HEK293 (cell line): ENCODE results near the gene KLHDC10.
"Not testable (repeated sequence)": the region's sequence is repeated elsewhere in the genome, so short reads cannot be mapped to it uniquely, and the experiment has no call there.

Experiments
- CTCF ChIA-PET: fragments of 350-600 bp; formaldehyde crosslinking; extraction: SDS; loops from one replicate; lab custom pipeline; 2021; ENCODE audit warnings: antibody characterized with exemption; lab: Yijun Ruan, JAX
- POLR2A ChIA-PET: fragments of 300-600 bp; formaldehyde crosslinking; extraction: SDS; loops from one replicate; lab custom pipeline; 2020; ENCODE audit warnings: antibody characterized with exemption, inconsistent platforms; lab: Yijun Ruan, JAX
- H3K27ac ChIP-seq: fragments of 200-500 bp; sonication (Bioruptor generic); 2 replicates; pipeline ENCODE4 v1.5.1; 2014; ENCODE audit warnings: low read depth, low read length, control low read depth, inconsistent platforms; ENCODE audit errors: extremely low read depth
- H3K36me3 ChIP-seq, 2 experiments: fragments of 200-500 bp in 1 of 2; sonication (Bioruptor generic) in 1 of 2; 1 replicate in 1 of 2; 2 replicates in 1 of 2; pipeline ENCODE4 v1.5.1; 2014 to 2017; ENCODE audit warnings: inconsistent platforms in 2 of 2, low read length in 2 of 2; ENCODE audit not compliant: control insufficient read depth in 2 of 2, insufficient read depth in 1 of 2
- H3K4me1 ChIP-seq: fragments of 200-500 bp; sonication (Bioruptor generic); 2 replicates; pipeline ENCODE4 v1.5.1; 2014; ENCODE audit warnings: mild to moderate bottlenecking, low read length, inconsistent platforms; ENCODE audit not compliant: control insufficient read depth, insufficient read depth
- H3K4me3 ChIP-seq: 2 replicates; pipeline ENCODE4 v1.5.1; 2011; ENCODE audit warnings: low read depth, mild to moderate bottlenecking, control low read depth, low read length, moderate library complexity
- H3K9me3 ChIP-seq: fragments of 200-500 bp; sonication (Bioruptor generic); 2 replicates; pipeline ENCODE4 v1.5.1; 2014; ENCODE audit warnings: low read depth, low read length, inconsistent platforms; ENCODE audit not compliant: control insufficient read depth, insufficient read depth
- BCL6B ChIP-seq: fragments of 450-650 bp; formaldehyde crosslinking; IDR thresholded peaks from 2 replicates; pipeline ENCODE4 v1.5.1; 2017; ENCODE audit warnings: missing biosample characterization, missing genetic modification characterization
- GLIS1 ChIP-seq: fragments of 450-650 bp; formaldehyde crosslinking; IDR thresholded peaks from 2 replicates; pipeline ENCODE4 v1.5.1; 2016; ENCODE audit warnings: missing biosample characterization, missing genetic modification characterization
- HOXD13 ChIP-seq: sonication (generic); formaldehyde crosslinking; IDR thresholded peaks from 2 replicates; pipeline ENCODE4 v1.8.0; 2022; ENCODE audit warnings: missing genetic modification reagents, borderline replicate concordance
- SETDB1 ChIP-seq: IDR thresholded peaks from one replicate; pipeline ENCODE4 v1.6.1; 2017; ENCODE audit warnings: mild to moderate bottlenecking, low read length, moderate library complexity, mixed read lengths; ENCODE audit not compliant: insufficient read length
- WT1 ChIP-seq: fragments of 450-650 bp; formaldehyde crosslinking; IDR thresholded peaks from 2 replicates; pipeline ENCODE4 v1.5.1; 2016; ENCODE audit warnings: missing biosample characterization, missing genetic modification characterization
- ZBTB17 ChIP-seq: fragments of 450-650 bp; formaldehyde crosslinking; IDR thresholded peaks from 2 replicates; pipeline ENCODE4 v1.5.1; 2016; ENCODE audit warnings: missing biosample characterization, missing genetic modification characterization
- ZFP69B ChIP-seq: fragments of 450-650 bp; formaldehyde crosslinking; IDR thresholded peaks from 2 replicates; pipeline ENCODE4 v1.5.1; 2016; ENCODE audit warnings: missing biosample characterization, missing genetic modification characterization
- ZIC2 ChIP-seq: fragments of 450-650 bp; formaldehyde crosslinking; IDR thresholded peaks from 2 replicates; pipeline ENCODE4 v1.5.1; 2016; ENCODE audit warnings: missing biosample characterization, missing genetic modification characterization
- ZNF146 ChIP-seq: fragments of 450-650 bp; formaldehyde crosslinking; IDR thresholded peaks from 2 replicates; pipeline ENCODE4 v1.5.1; 2016; ENCODE audit warnings: missing biosample characterization, missing genetic modification characterization
- ZNF18 ChIP-seq: fragments of 450-650 bp; formaldehyde crosslinking; IDR thresholded peaks from 2 replicates; pipeline ENCODE4 v1.5.1; 2016; ENCODE audit warnings: missing biosample characterization, missing genetic modification characterization
- ZNF366 ChIP-seq: fragments of 450-650 bp; formaldehyde crosslinking; conservative IDR thresholded peaks from 2 replicates; pipeline ENCODE4 v1.5.1; 2016; ENCODE audit warnings: missing biosample characterization, missing genetic modification characterization
- ZNF404 ChIP-seq: fragments of 450-650 bp; formaldehyde crosslinking; IDR thresholded peaks from 2 replicates; pipeline ENCODE4 v1.5.1; 2017; ENCODE audit warnings: missing biosample characterization, missing genetic modification characterization
- ZNF629 ChIP-seq: fragments of 450-650 bp; formaldehyde crosslinking; IDR thresholded peaks from 2 replicates; pipeline ENCODE4 v1.5.1; 2017; ENCODE audit warnings: missing biosample characterization, missing genetic modification characterization
- ZNF639 ChIP-seq: fragments of 450-650 bp; formaldehyde crosslinking; IDR thresholded peaks from 2 replicates; pipeline ENCODE4 v1.5.1; 2016; ENCODE audit warnings: missing biosample characterization, missing genetic modification characterization
- ZNF791 ChIP-seq: fragments of 450-650 bp; formaldehyde crosslinking; IDR thresholded peaks from 2 replicates; pipeline ENCODE4 v1.5.1; 2016; ENCODE audit warnings: missing biosample characterization, missing genetic modification characterization
- ZSCAN4 ChIP-seq: fragments of 450-650 bp; formaldehyde crosslinking; IDR thresholded peaks from 2 replicates; pipeline ENCODE4 v1.5.1; 2017; ENCODE audit warnings: missing biosample characterization, missing genetic modification characterization
- ZXDB ChIP-seq: fragments of 450-650 bp; formaldehyde crosslinking; IDR thresholded peaks from 2 replicates; pipeline ENCODE4 v1.5.1; 2016; ENCODE audit warnings: missing biosample characterization, missing genetic modification characterization

The KLHDC10 gene

GRCh38 chr7:130079846-130080394 lies 9.6 kb downstream of the KLHDC10 start:
- Histone ChIP-seq H3K4me3 (no peak overlapping the region), H3K36me3 (peaks cover 0 to 10% of the 10 kb centered on the region in 2 experiments; a peak in 1 of 3 replicates), H3K9me3 (no peaks in the 10 kb centered on the region), H3K27ac (no peak overlapping the region), H3K4me1 (peaks cover 8% of the 10 kb centered on the region; the same call in 1 of the 2 replicates)
- TF ChIP-seq HOXD13 (CRISPR knock-in tag) (no peak), ZFP69B (tag by site-specific recombination) (no peak), BCL6B (tag by site-specific recombination) (no peak), ZNF366 (tag by site-specific recombination) (peak; percentile 52), ZNF791 (tag by site-specific recombination) (no peak), ZNF18 (no peak), WT1 (tag by site-specific recombination) (peak; percentile 70; the same call in 1 of the 2 replicates), SETDB1 (no peak), ZSCAN4 (no peak), ZNF629 (tag by site-specific recombination) (no peak), ZNF404 (tag by site-specific recombination) (no peak), ZNF639 (tag by site-specific recombination) (no peak), ZBTB17 (tag by site-specific recombination) (no peak), GLIS1 (tag by site-specific recombination) (no peak), ZIC2 (tag by site-specific recombination) (no peak), ZNF146 (tag by site-specific recombination) (no peak), ZXDB (no peak)
- ChIA-PET POLR2A (no interaction called here), CTCF (interaction anchor here (0.5 to 1.2 kb wide), 4 partner anchors 9 to 628 kb away, joined by 3 read pairs; no protein-coding TSS in a partner anchor)

- POLR2A ChIA-PET, H3K4me3 ChIP-seq, H3K4me1 ChIP-seq, H3K36me3 ChIP-seq, H3K27ac ChIP-seq, H3K9me3 ChIP-seq: not testable (repeated sequence)
- CTCF ChIA-PET, result interaction anchor here (0.6 to 2.2 kb wide), 7 partner anchors 9 to 749 kb away, joined by 3 to 13 read pairs (median 7); no protein-coding TSS in a partner anchor
Observed at GRCh38 chr7:130083497-130083896, 13.2 kb downstream of the KLHDC10 start.
